ENCODE data around the gene BPIFA1. TPM values are rescaled to one million over a fixed set of nuclear protein-coding genes. Genes with fewer than 3 reads are reported as not detected.

The BPIFA1 gene
- total RNA-seq, 1 experiment from 2014 or later: not detected

- Mint-ChIP-seq H3K36me3 (ENCODE audit: insufficient read depth, unreplicated experiment) (no peaks in the 10 kb centered on the region), H3K4me3 (ENCODE audit: unreplicated experiment) (no peak overlapping the region), H3K4me1 (ENCODE audit: insufficient read depth, unreplicated experiment) (no peaks in the 10 kb centered on the region), H3K27ac (ENCODE audit: low read depth, unreplicated experiment) (no peak overlapping the region), H3K9me3 (ENCODE audit: unreplicated experiment) (no peaks in the 10 kb centered on the region), H3K27me3 (ENCODE audit: insufficient read depth, unreplicated experiment) (peaks cover 80% of the 10 kb centered on the region)
- BruUV-seq (replicated peaks): no TSS peak
- TF ChIP-seq CTCF (IDR thresholded peaks at IDR 0.05; ENCODE audit: unreplicated experiment): no peak
- ChIA-PET POLR2A (no interaction called here), CTCF (interaction anchor here (0.7 kb wide), 1 partner anchor 27 kb away, joined by 4 read pairs; no protein-coding TSS in a partner anchor)
- intact Hi-C loops (cut with micrococcal nuclease): no loop called here
- no peak for DNase-seq (ENCODE audit: unreplicated experiment)
These were observed 2.2 kb downstream of the BPIFA1 start for GRCh38 chr20:33237989-33238388.

GRCh38 chr20:33239418-33239817, 3.6 kb downstream of the BPIFA1 start:
- intact Hi-C loops (cut with micrococcal nuclease): no loop called here
- DNase-seq (ENCODE audit: unreplicated experiment): no peak
- Mint-ChIP-seq H3K27ac (ENCODE audit: low read depth, unreplicated experiment) (no peak overlapping the region), H3K9me3 (ENCODE audit: unreplicated experiment) (no peaks in the 10 kb centered on the region), H3K4me1 (ENCODE audit: insufficient read depth, unreplicated experiment) (no peaks in the 10 kb centered on the region), H3K27me3 (ENCODE audit: insufficient read depth, unreplicated experiment) (peaks cover 82% of the 10 kb centered on the region), H3K36me3 (ENCODE audit: insufficient read depth, unreplicated experiment) (no peaks in the 10 kb centered on the region), H3K4me3 (ENCODE audit: unreplicated experiment) (no peak overlapping the region)
- no TSS peak for BruUV-seq (replicated peaks)
- TF ChIP-seq CTCF (IDR thresholded peaks at IDR 0.05; ENCODE audit: unreplicated experiment): no peak
- CTCF ChIA-PET: interaction anchor here (0.6 to 1.6 kb wide), 2 partner anchors 60 to 202 kb away, joined by 3 to 6 read pairs; no protein-coding TSS in a partner anchor
- POLR2A ChIA-PET: no interaction called here

GRCh38 chr20:33239979-33240736, 4.4 kb downstream of the BPIFA1 start:
- peaks cover 89% of the 10 kb centered on the region for H3K27me3 Mint-ChIP-seq (ENCODE audit: insufficient read depth, unreplicated experiment)
- POLR2A ChIA-PET: no interaction called here
- no peak overlapping the region for H3K27ac Mint-ChIP-seq (ENCODE audit: low read depth, unreplicated experiment)
- intact Hi-C loops (cut with micrococcal nuclease): no loop called here
- CTCF ChIA-PET: interaction anchor here (0.6 to 1.6 kb wide), 4 partner anchors 23 to 1200 kb away, joined by 3 to 6 read pairs (median 3); no protein-coding TSS in a partner anchor
- no peak overlapping the region for H3K4me3 Mint-ChIP-seq (ENCODE audit: unreplicated experiment)
- BruUV-seq (replicated peaks): no TSS peak
- H3K36me3 Mint-ChIP-seq (ENCODE audit: insufficient read depth, unreplicated experiment): no peaks in the 10 kb centered on the region
- H3K4me1 Mint-ChIP-seq (ENCODE audit: insufficient read depth, unreplicated experiment): no peaks in the 10 kb centered on the region
- H3K9me3 Mint-ChIP-seq (ENCODE audit: unreplicated experiment): no peaks in the 10 kb centered on the region
- TF ChIP-seq CTCF (IDR thresholded peaks at IDR 0.05; ENCODE audit: unreplicated experiment): no peak
- no peak for DNase-seq (ENCODE audit: unreplicated experiment)

- no TSS peak for BruUV-seq (replicated peaks)
- no peak for DNase-seq (ENCODE audit: unreplicated experiment)
- H3K9me3 Mint-ChIP-seq (ENCODE audit: unreplicated experiment): no peaks in the 10 kb centered on the region
- no peaks in the 10 kb centered on the region for H3K4me1 Mint-ChIP-seq (ENCODE audit: insufficient read depth, unreplicated experiment)
- H3K36me3 Mint-ChIP-seq (ENCODE audit: insufficient read depth, unreplicated experiment): no peaks in the 10 kb centered on the region
- no peak overlapping the region for H3K27ac Mint-ChIP-seq (ENCODE audit: low read depth, unreplicated experiment)
- intact Hi-C loops (cut with micrococcal nuclease): no loop called here
- H3K4me3 Mint-ChIP-seq (ENCODE audit: unreplicated experiment): no peak overlapping the region
- ChIA-PET CTCF (interaction anchor here (1.6 kb wide), 1 partner anchor 59 kb away, joined by 6 read pairs; no protein-coding TSS in a partner anchor), POLR2A (no interaction called here)
- peaks cover 87% of the 10 kb centered on the region for H3K27me3 Mint-ChIP-seq (ENCODE audit: insufficient read depth, unreplicated experiment)
- no peak for TF ChIP-seq CTCF (IDR thresholded peaks at IDR 0.05; ENCODE audit: unreplicated experiment)
These were observed 5.1 kb downstream of the BPIFA1 start for GRCh38 chr20:33240923-33241322.
